NCI-H446 (cell line): Measurements from ENCODE around the gene IL1R1.

ENCODE experiments used
- DNase-seq, 2 experiments: peaks; one replicate each; lab custom pipeline; 2025; lab: John Stamatoyannopoulos, UW

Gene IL1R1

DNA sequence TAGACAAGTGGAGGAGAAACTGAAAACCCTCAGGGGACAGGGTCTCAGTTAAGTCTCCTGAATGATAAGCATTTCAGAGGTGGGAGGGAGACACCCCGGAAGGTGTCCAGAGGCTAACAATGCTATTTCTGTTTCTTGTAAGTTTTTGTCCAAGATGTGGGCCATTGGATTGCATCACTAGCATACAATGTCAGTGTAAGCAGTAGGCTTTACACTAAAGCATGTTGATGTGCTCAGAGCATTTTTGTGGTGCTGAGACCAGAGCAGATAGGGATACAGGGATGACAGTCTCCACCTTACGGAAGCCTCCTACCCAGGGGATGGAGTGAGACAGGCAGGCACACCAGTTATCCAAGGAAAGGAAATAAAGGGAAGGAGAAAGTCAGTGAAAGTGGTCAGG is 2.2 kb upstream of the IL1R1 start:
- no peak for DNase-seq

DNA sequence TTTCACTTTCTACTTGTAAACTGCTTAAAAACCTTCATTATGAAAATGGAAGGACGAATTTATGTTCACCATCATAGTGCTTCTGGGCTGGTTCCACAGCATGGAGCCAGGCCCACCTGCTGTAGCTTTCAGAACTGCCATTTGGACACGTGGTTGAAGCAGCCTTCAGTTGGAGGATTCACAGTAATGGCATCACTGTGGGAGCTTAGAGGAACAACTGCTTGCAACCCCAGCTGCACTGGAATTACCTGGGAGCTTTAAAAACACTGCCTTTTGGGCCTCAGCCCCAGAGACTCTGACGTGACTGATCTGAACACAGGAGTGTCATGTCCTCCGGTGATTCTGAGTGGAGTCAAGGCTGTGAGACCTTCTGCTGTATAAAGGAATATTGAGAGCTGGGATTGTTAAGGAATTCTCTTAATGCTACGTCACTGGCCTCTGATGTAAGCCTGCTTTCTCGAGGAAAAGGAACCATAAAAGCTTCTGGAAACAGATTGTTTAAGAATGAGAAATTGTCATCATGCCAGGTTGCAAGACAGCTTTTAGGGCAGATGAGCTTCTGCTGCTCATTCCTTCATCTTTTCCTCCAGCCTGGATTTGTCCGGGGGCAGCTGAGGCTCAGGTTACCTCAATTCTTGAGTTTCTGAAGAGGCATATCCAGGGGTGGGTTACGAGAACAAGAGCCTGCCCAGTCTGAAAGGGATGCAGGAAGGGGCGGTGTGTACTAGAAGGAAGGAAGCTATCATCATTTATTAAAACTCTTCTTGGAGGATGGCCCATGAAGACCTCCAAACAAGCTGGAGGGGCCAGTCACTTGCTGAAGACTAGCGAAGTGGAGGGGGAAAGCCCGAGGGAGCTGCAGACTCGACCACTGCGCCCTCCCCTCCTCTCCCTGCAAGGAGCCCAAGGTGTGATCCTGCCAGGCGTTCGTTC is 1.3 kb upstream of the IL1R1 start:
- no peak for DNase-seq

DNA sequence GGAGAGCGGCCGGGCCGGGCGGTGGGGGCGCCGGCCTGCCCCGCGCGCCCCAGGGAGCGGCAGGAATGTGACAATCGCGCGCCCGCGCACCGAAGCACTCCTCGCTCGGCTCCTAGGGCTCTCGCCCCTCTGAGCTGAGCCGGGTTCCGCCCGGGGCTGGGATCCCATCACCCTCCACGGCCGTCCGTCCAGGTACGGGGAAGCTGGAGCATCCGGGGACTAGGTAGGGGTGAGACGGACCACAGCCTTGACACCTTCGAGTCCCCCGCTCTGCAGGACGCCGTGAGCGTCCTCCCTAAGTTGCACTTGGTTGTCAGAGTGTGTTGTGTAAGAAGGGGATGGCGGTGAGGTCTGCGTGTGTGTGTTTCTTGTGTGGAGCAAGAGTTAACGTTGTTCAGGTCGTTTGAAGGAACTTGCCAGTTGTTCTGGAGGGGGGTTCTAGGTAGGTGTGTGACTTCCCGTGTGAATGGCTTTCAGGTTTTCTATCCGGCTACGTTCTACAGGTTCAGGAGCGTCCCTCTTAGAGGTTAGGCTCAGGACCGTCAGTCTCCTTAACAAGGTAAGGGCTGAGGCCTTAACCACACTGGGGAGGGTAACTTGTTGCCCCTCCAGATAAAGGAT is 393 bp downstream of the IL1R1 start:
- no peak for DNase-seq

DNA sequence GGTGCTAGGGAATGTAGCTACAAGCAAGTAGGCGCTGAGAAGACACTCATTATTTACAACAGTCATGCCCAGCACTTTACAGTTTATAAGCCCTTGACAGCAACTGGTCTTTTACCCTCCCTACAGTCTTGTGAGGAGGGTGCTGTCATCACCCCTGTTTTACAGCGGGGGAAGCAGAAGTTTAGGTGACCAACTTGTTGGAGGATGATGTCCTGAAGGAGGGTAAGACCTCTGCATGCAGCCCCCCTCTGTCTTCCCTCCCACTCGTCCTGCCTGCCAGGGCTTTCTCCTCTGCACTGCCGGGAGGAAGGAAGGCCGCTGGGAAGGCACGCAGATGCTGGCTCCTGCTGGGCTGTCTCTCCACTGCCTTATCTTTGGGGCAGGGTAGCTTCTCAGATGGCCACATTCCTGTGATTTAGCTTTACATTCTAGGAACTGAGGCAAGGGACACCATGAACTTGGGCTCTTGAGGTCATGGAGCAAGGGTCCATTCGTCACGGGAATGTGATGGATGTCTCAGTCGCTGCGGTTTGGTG is 972 bp downstream of the IL1R1 start:
- DNase-seq: no peak

DNA sequence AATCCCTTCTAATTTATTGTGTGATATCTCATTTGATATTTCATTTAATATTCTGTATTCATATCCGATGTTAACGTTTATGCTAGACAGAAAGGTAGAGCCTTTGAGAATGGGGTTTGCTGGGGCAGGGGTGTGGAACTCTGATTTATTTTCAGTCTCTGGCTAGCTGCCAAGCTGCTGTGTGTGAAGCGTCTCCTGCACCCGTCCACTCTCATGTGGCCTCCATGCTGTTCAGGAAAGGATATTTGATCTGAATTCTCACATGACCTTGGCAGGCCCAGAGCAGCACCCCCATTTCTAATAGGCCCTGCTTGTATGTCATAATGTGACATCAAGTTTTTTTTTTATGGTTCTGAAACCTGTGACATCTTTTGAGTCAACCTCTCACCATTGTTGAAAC is 1.6 kb downstream of the IL1R1 start:
- no peak for DNase-seq

DNA sequence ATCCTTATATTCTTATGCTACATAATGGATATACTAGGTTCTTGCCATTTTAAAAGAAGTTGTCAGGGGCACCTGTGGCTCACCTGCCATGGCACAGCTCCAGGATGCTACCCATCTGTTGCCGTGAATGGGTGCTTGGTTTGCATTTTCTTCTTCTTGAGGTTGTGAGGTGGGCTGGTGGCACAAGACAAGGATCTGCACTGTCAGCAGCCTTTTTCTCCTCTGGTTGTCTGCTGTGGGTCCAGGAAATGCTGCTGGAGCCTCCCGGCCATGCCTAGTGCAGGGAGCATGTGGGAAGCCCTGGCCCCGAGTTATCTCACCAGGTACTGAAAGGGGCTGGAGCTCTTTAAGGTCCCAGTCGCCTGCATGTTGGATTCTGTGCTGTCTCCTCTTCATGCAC is 2.6 kb downstream of the IL1R1 start:
- no peak for DNase-seq

DNA sequence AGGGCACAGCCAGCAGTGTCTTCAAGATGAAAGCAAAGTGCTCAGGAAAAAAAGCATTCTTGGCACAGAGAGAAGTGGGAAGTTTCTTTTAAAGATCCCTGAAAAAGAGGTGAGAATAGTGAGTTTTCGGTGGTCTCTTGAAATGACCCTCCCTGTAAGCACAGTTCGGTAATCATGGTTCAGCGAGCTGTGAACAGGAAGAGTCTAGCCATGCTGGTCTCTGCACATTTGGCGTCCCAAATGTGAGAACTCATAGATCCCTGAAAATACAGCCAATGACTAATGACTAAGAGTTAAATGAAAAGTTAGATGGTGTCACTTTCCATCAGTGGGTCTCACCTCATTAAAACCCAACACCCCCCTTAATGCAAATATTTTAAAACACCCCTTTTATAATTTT is 3.4 kb downstream of the IL1R1 start:
- no peak for DNase-seq

GRCh38 chr2:102147935-102148334 is 5.4 kb downstream of the IL1R1 start:
- no peak for DNase-seq

DNA sequence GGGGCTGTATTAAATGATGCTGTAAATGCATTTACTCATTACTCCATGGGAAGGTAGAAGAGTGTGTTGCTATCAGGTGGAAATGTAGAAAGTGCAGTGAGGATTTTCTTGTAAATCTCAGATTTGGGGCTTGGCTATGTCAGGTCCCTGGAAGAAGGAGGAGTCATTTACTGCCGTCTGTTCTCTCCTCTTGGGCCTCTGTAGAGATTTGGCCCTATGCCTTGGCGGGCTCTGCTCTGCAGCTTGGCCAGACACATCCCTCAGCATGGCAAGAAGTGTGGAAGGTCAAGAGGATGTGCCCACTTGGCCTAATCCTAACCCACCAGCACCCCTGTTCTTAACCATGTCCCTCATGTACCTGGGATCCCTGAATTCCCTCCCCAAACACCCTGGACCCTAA is 6.7 kb downstream of the IL1R1 start:
- DNase-seq: no peak

GRCh38 chr2:102149644-102150455 is 7.3 kb downstream of the IL1R1 start:
- DNase-seq: no peak

DNA sequence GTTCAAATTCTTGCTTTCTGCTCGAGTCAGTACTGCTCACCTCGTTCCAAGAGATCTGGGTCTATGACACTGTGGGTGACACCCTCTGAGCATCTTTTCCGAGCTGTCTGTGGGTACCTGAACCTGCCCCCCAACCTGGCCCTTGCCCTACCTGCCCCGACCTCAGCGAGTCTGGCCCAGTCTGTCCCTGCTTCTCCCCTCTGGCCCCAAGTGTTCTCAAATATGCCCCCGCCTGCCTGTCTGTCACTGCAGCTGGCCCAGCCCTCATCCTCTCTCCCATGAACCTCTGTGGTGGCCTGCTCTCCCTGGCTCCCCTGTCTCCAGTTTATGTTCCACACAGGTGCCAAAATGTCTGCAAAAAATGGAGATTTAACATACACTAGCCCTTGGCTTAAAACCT is 11.8 kb downstream of the IL1R1 start:
- DNase-seq: no peak

GRCh38 chr2:102154946-102155702 is 12.6 kb downstream of the IL1R1 start:
- no peak for DNase-seq

GRCh38 chr2:102155703-102156515 is 13.4 kb downstream of the IL1R1 start:
- DNase-seq: no peak

GRCh38 chr2:102158011-102158755 is 15.6 kb downstream of the IL1R1 start:
- no peak for DNase-seq

DNA sequence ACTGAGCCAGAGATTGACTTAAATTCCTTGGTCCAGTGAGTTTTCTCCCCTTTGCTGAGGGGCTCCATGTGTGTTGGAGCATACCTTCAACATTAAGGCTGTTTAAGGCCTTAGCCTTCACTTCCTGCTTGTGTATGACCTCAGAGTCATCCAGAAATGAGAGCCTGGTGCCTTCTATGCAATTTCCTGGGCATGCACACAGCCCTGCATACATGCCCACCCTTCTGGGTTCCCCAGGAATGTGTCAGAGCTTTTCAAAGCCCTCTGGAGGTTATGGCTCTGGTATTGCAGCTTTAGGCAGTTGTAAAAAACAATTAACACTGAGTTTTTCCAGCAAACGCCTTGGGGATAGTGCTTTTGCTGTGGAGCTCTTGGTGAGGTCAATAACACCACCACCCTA is 16.7 kb downstream of the IL1R1 start:
- DNase-seq: no peak

DNA sequence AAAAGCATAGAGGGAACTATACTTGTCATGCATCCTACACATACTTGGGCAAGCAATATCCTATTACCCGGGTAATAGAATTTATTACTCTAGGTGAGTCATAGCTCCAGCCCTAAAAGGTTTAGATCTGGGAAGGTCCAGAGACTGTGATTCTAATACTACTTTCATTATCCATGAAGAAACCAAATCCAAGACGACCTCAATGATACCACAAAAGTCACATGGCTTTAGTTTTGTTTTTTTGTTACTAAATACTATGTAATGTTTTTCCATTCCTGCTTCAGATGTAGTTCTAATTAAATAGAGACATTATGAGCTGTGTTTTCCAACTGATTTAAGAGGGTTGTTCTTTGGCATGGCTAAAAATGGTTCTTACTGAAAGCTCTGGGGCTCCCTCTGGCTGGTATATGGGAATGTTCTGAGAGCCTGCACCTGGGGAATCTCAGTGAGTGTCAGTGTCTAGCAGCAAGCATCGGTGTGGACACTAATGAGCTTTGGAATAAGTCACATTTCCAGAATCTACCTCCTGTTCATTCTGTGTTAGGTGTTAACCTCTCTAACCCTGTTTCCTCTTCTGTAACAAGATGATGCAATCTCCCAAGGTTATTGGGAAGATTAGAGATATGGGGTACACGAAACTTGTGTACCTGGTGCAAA is 23.8 kb downstream of the IL1R1 start:
- DNase-seq: no peak

DNA sequence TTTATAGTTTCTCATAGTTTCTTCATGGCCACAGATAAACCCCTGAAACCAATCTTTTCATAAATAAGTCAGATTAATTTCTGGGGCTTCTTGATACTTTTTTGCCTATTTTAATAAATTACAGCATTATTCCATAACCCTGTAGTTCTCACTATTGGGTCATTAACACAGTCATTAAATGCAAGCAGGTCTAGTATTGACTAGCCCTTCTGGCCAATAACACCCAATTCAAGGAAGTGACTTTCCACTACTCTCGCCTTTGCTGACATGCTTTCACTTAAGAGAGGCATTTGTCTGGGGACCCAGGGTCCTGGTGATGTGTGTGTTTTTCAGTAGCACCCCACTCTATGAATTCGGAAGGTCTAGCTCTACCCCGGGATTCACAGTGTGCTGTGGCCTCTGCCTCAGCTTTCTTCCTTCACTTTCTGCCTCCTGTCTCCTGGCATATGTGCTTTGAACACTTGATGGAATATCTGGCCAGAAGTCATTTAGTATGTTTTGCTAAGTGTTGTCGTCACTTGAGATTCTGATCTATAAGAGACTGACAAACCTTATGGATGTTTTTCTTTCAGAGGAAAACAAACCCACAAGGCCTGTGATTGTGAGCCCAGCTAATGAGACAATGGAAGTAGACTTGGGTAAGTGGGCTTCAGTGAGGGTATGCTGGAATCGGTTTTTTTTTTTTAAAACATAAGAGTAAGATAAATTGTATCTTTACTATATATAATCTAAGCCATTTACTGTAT is 25.7 kb downstream of the IL1R1 start:
- DNase-seq: no peak

- DNase-seq: no peak
Observed at GRCh38 chr2:102171946-102172345, 29.4 kb downstream of the IL1R1 start.

GRCh38 chr2:102172745-102173144 is 30.2 kb downstream of the IL1R1 start:
- no peak for DNase-seq
